ENCODE data around the gene BRD9. TPM values are rescaled to one million over a fixed set of nuclear protein-coding genes. Genes with fewer than 3 reads are reported as not detected.

Gene BRD9
- total RNA-seq, 2 donors from 2014 or later = 17.9 to 46.2 TPM

GRCh38 chr5:816176-816575, 76.4 kb downstream of the BRD9 start:
- no peak for TF ChIP-seq POLR2AphosphoS5 (IDR thresholded peaks at IDR 0.05)
- 90% methylated on average over 15 of the region's 15 CpGs for WGBS
- DNase-seq (ENCODE audit: low spot score) = no peak

GRCh38 chr5:815449-815848, 77.2 kb downstream of the BRD9 start:
- DNase-seq (ENCODE audit: low spot score) = no peak
- no peak overlapping the region for H3K4me3 ChIP-seq
- H3K27ac ChIP-seq = no peak overlapping the region
- 98% methylated on average over 3 of the region's 3 CpGs for WGBS
- no peak for TF ChIP-seq POLR2A (IDR thresholded peaks at IDR 0.05)
- TF ChIP-seq POLR2AphosphoS5 (IDR thresholded peaks at IDR 0.05) = no peak
- no peak for TF ChIP-seq CTCF (IDR thresholded peaks at IDR 0.05)
- H3K4me1 ChIP-seq (replicated peaks) = no peaks in the 10 kb centered on the region
- H3K9me3 ChIP-seq = no peaks in the 10 kb centered on the region
- no peaks in the 10 kb centered on the region for H3K36me3 ChIP-seq
- intact Hi-C loops (cut with DNase I) = no loop called here
- no peaks in the 10 kb centered on the region for H3K27me3 ChIP-seq (replicated peaks; ENCODE audit: insufficient read depth)

More at GRCh38 chr5:816176-816575, 76.4 kb downstream of the BRD9 start:
- Histone ChIP-seq H3K36me3 (no peaks in the 10 kb centered on the region), H3K27me3 (replicated peaks; ENCODE audit: insufficient read depth) (no peaks in the 10 kb centered on the region), H3K27ac (no peak overlapping the region), H3K4me1 (replicated peaks) (no peaks in the 10 kb centered on the region), H3K9me3 (no peaks in the 10 kb centered on the region), H3K4me3 (no peak overlapping the region)
- intact Hi-C loops (cut with DNase I) = no loop called here

Other genes with a start within 250 kb of the BRD9 start
- 1 to 10 TPM; 2.3 to 6.9 TPM for gene TPPP, start 199.4 kb downstream of the BRD9 start, total RNA-seq
- 1 to 10 TPM in 1 of 2 donors, under 1 TPM in 1; 0.55 to 3.0 TPM for gene ZDHHC11B, start 108.1 kb downstream of the BRD9 start, total RNA-seq
- 1 to 10 TPM; 1.2 to 9.8 TPM for gene ZDHHC11, start 41.8 kb downstream of the BRD9 start, total RNA-seq
- 10 to 100 TPM in 1 of 2 donors, 1 to 10 TPM in 1; 1.8 to 11.9 TPM for gene TRIP13, start 83 bp upstream of the BRD9 start, total RNA-seq
- 10 to 100 TPM in 1 of 2 donors, 1 to 10 TPM in 1; 2.9 to 22.1 TPM for gene NKD2, start 116.0 kb upstream of the BRD9 start, total RNA-seq
- 100 to 1,000 TPM in 1 of 2 donors, 10 to 100 TPM in 1; 27.6 to 138 TPM for gene SLC12A7, start 219.3 kb upstream of the BRD9 start, total RNA-seq

Data from prostate gland (tissue), 2 donors.